ENCODE measurements around the gene TMSB10. TPM values are rescaled to one million over a fixed set of nuclear protein-coding genes. Genes with fewer than 3 reads are reported as not detected.
"Not testable (repeated sequence)": the region's sequence is repeated elsewhere in the genome, so short reads cannot be mapped to it uniquely, and the experiment has no call there.

The TMSB10 gene
- total RNA-seq, 2 experiments from 2014 or later = 4,217 to 4,653 TPM

GRCh38 chr2:84931384-84931821, 25.9 kb downstream of the TMSB10 start:
- POLR2A ChIA-PET = interaction anchor here (1.1 to 1.2 kb wide), 2 partner anchors 8 to 14 kb away, joined by 3 to 6 read pairs; no protein-coding TSS in a partner anchor
- Mint-ChIP-seq H3K27ac (no peak overlapping the region), H3K9me3 (no peaks in the 10 kb centered on the region), H3K27me3 (no peaks in the 10 kb centered on the region), H3K36me3 (peaks cover 23% of the 10 kb centered on the region), H3K4me1 (peaks cover 20% of the 10 kb centered on the region), H3K4me3 (no peak overlapping the region)
- DNase-seq = no peak
- no peak for ATAC-seq (ENCODE audit: low read depth)

- Mint-ChIP-seq H3K4me1 (peaks cover 37% of the 10 kb centered on the region), H3K27ac (peak overlapping the region; percentile 99), H3K4me3 (peak overlapping the region; percentile 87), H3K9me3 (no peaks in the 10 kb centered on the region), H3K36me3 (peaks cover 8% of the 10 kb centered on the region), H3K27me3 (no peaks in the 10 kb centered on the region)
- POLR2A ChIA-PET = interaction anchor here (0.6 to 5.4 kb wide), 10 partner anchors 8 to 389 kb away, joined by 3 to 94 read pairs (median 13); partner anchors contain the start of genes KCMF1, TGOLN2, TMSB10 and TRABD2A
- ATAC-seq (ENCODE audit: low read depth) (peak; percentile 46), DNase-seq (peak; percentile 45)
Measured at GRCh38 chr2:84938194-84938879, 32.9 kb downstream of the TMSB10 start.

GRCh38 chr2:84939426-84940087, 34.1 kb downstream of the TMSB10 start:
- H3K4me1 Mint-ChIP-seq = peaks cover 37% of the 10 kb centered on the region
- POLR2A ChIA-PET = interaction anchor here (0.8 to 5.4 kb wide), 21 partner anchors 8 to 480 kb away, joined by 3 to 94 read pairs (median 5); partner anchors contain the start of genes KCMF1, SUCLG1, TGOLN2 and TMSB10
- DNase-seq (peak; percentile 70), ATAC-seq (ENCODE audit: low read depth) (peak; percentile 93)
- H3K27ac Mint-ChIP-seq = peak overlapping the region; percentile 99
- peak overlapping the region; percentile 87 for H3K4me3 Mint-ChIP-seq
- peaks cover 12% of the 10 kb centered on the region for H3K36me3 Mint-ChIP-seq
- no peaks in the 10 kb centered on the region for H3K9me3 Mint-ChIP-seq
- H3K27me3 Mint-ChIP-seq = no peaks in the 10 kb centered on the region

- Mint-ChIP-seq H3K27me3 (no peaks in the 10 kb centered on the region), H3K9me3 (no peaks in the 10 kb centered on the region), H3K4me3 (peak overlapping the region; percentile 87), H3K27ac (peak overlapping the region; percentile 99), H3K4me1 (peaks cover 38% of the 10 kb centered on the region), H3K36me3 (peaks cover 13% of the 10 kb centered on the region)
- DNase-seq (no peak), ATAC-seq (ENCODE audit: low read depth) (no peak)
- POLR2A ChIA-PET = interaction anchor here (0.8 to 5.4 kb wide), 20 partner anchors 9 to 481 kb away, joined by 3 to 94 read pairs (median 6); partner anchors contain the start of genes KCMF1, SUCLG1, TGOLN2 and TMSB10
Measured at GRCh38 chr2:84940088-84940470, 34.6 kb downstream of the TMSB10 start.

- DNase-seq (no peak), ATAC-seq (ENCODE audit: low read depth) (no peak)
- POLR2A ChIA-PET = interaction anchor here (1.6 to 5.4 kb wide), 3 partner anchors 15 to 29 kb away, joined by 6 to 94 read pairs (median 18); partner anchors contain the start of gene KCMF1
- H3K4me3 Mint-ChIP-seq = no peak overlapping the region
- H3K9me3 Mint-ChIP-seq = no peaks in the 10 kb centered on the region
- H3K27me3 Mint-ChIP-seq = no peaks in the 10 kb centered on the region
- H3K27ac Mint-ChIP-seq = peak overlapping the region; percentile 10
- H3K36me3 Mint-ChIP-seq = peaks cover 13% of the 10 kb centered on the region
- H3K4me1 Mint-ChIP-seq = peaks cover 43% of the 10 kb centered on the region
Measured at GRCh38 chr2:84940831-84941412, 35.5 kb downstream of the TMSB10 start.

- no peak for DNase-seq
- H3K4me3 Mint-ChIP-seq = no peak overlapping the region
- POLR2A ChIA-PET = interaction anchor here (5.4 kb wide), 1 partner anchor 28 kb away, joined by 94 read pairs; the partner anchor contains the start of gene KCMF1
- H3K36me3 Mint-ChIP-seq = peaks cover 12% of the 10 kb centered on the region
- H3K27ac Mint-ChIP-seq = no peak overlapping the region
- ATAC-seq (ENCODE audit: low read depth) = no peak
- H3K4me1 Mint-ChIP-seq = peaks cover 42% of the 10 kb centered on the region
- no peaks in the 10 kb centered on the region for H3K27me3 Mint-ChIP-seq
- no peaks in the 10 kb centered on the region for H3K9me3 Mint-ChIP-seq
Measured at GRCh38 chr2:84942166-84942565, 36.7 kb downstream of the TMSB10 start.

- H3K4me1 Mint-ChIP-seq = peaks cover 43% of the 10 kb centered on the region
- no peak overlapping the region for H3K4me3 Mint-ChIP-seq
- H3K36me3 Mint-ChIP-seq = peaks cover 12% of the 10 kb centered on the region
- H3K27ac Mint-ChIP-seq = peak overlapping the region; percentile 9
- no peaks in the 10 kb centered on the region for H3K9me3 Mint-ChIP-seq
- DNase-seq (no peak), ATAC-seq (ENCODE audit: low read depth) (no peak)
- POLR2A ChIA-PET = interaction anchor here (2.5 kb wide), 1 partner anchor 28 kb away, joined by 18 read pairs; the partner anchor contains the start of gene KCMF1
- H3K27me3 Mint-ChIP-seq = no peaks in the 10 kb centered on the region
Measured at GRCh38 chr2:84942964-84943421, 37.5 kb downstream of the TMSB10 start.

GRCh38 chr2:84944295-84944909, 38.9 kb downstream of the TMSB10 start:
- Mint-ChIP-seq H3K27me3 (no peaks in the 10 kb centered on the region), H3K4me1 (peaks cover 34% of the 10 kb centered on the region), H3K4me3 (no peak overlapping the region), H3K36me3 (peaks cover 12% of the 10 kb centered on the region), H3K9me3 (no peaks in the 10 kb centered on the region), H3K27ac (peak overlapping the region; percentile 97)
- POLR2A ChIA-PET = interaction anchor here (1.2 to 4.2 kb wide), 3 partner anchors 14 to 26 kb away, joined by 3 to 49 read pairs (median 18); partner anchors contain the start of gene KCMF1
- DNase-seq (no peak), ATAC-seq (ENCODE audit: low read depth) (no peak)

GRCh38 chr2:84945838-84946203, 40.4 kb downstream of the TMSB10 start:
- peak overlapping the region; percentile 97 for H3K27ac Mint-ChIP-seq
- H3K4me3 Mint-ChIP-seq = peak overlapping the region; percentile 80
- POLR2A ChIA-PET = interaction anchor here (0.5 to 4.2 kb wide), 14 partner anchors 8 to 382 kb away, joined by 3 to 49 read pairs (median 4); partner anchors contain the start of genes KCMF1 and TGOLN2
- H3K9me3 Mint-ChIP-seq, DNase-seq, H3K27me3 Mint-ChIP-seq: not testable (repeated sequence)
- peak; percentile 14 for ATAC-seq (ENCODE audit: low read depth)
- H3K36me3 Mint-ChIP-seq = peaks cover 14% of the 10 kb centered on the region
- H3K4me1 Mint-ChIP-seq = peaks cover 25% of the 10 kb centered on the region

- H3K27ac Mint-ChIP-seq = peak overlapping the region; percentile 97
- no peaks in the 10 kb centered on the region for H3K9me3 Mint-ChIP-seq
- POLR2A ChIA-PET = interaction anchor here (0.5 to 4.2 kb wide), 17 partner anchors 9 to 381 kb away, joined by 3 to 49 read pairs (median 4); partner anchors contain the start of genes KCMF1 and TGOLN2
- peak; percentile 90 for ATAC-seq (ENCODE audit: low read depth)
- H3K36me3 Mint-ChIP-seq = peaks cover 19% of the 10 kb centered on the region
- H3K27me3 Mint-ChIP-seq = no peaks in the 10 kb centered on the region
- DNase-seq = peak; percentile 66
- H3K4me3 Mint-ChIP-seq = peak overlapping the region; percentile 80
- H3K4me1 Mint-ChIP-seq = peaks cover 26% of the 10 kb centered on the region
Measured at GRCh38 chr2:84946204-84947009, 41.0 kb downstream of the TMSB10 start.

GRCh38 chr2:84947010-84947593, 41.6 kb downstream of the TMSB10 start:
- H3K4me3 Mint-ChIP-seq = peak overlapping the region; percentile 80
- POLR2A ChIA-PET = interaction anchor here (0.6 to 4.2 kb wide), 12 partner anchors 9 to 380 kb away, joined by 3 to 49 read pairs (median 4); partner anchors contain the start of genes KCMF1 and TGOLN2
- no peaks in the 10 kb centered on the region for H3K27me3 Mint-ChIP-seq
- DNase-seq (no peak), ATAC-seq (ENCODE audit: low read depth) (no peak)
- peaks cover 19% of the 10 kb centered on the region for H3K36me3 Mint-ChIP-seq
- H3K27ac Mint-ChIP-seq = peak overlapping the region; percentile 97
- peaks cover 26% of the 10 kb centered on the region for H3K4me1 Mint-ChIP-seq
- H3K9me3 Mint-ChIP-seq = no peaks in the 10 kb centered on the region

All from activated naive CD8-positive, alpha-beta T cell treated with anti-CD3 and anti-CD28 coated beads, Interleukin-2, amount 10 ng/mL, durations not matched to agents 7 days and 5 days (primary cell).